Measurements from ENCODE around the gene RNF25.

- no peak for TF ChIP-seq POLR2AphosphoS5 (IDR thresholded peaks at IDR 0.05)
- TF ChIP-seq CTCF (IDR thresholded peaks at IDR 0.05), result no peak
These were observed 11.8 kb downstream of the RNF25 start for GRCh38 chr2:218659988-218660358.

Measured in suprapubic skin (tissue), 3 donors.